ENCODE measurements around the gene KMT2E. TPM values are rescaled to one million over a fixed set of nuclear protein-coding genes. Genes with fewer than 3 reads are reported as not detected.

KMT2E gene
- total and polyA plus RNA-seq, 2 experiments from 2014 or later, result 30.7 to 63.5 TPM

DNA sequence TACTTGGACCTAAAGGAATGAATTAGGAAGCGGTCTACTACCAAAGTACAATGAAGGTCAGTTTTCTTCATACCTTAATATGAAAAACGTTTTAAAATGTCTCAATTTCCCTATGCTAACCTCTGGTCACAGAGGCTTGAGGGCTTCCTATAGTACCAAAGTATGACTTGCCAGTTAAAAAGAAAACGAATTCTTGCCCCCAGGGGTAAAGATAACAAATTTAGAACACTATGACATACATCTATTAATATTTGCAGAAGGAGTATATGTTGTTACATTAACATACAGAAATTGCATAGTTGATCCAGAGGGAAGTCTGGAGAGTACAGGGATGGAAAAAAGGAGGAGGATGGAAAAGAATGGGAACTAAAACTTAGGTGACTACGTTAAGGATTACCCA, 13.8 kb upstream of the KMT2E start:
- WGBS, 2 experiments (ENCODE audit: low coverage in 1 of 2, low lambda C conversion rate in 2 of 2, missing lambda C conversion rate in 2 of 2), result 66 to 67% methylated on average over 4 of the region's 4 CpGs

GRCh38 chr7:105000927-105001336, 13.1 kb upstream of the KMT2E start:
- Histone ChIP-seq H3K27me3 (replicated peaks; ENCODE audit: insufficient read depth) (no peaks in the 10 kb centered on the region), H3K79me2 (ENCODE audit: insufficient read depth) (no peaks in the 10 kb centered on the region; the same call in 1 of the 2 replicates), H3K4me2 (ENCODE audit: unreplicated experiment) (no peak overlapping the region), H3K9me2 (ENCODE audit: insufficient read depth) (no peaks in the 10 kb centered on the region), H3K4me3 (no peak overlapping the region), H3K4me1 (ENCODE audit: insufficient read depth) (peaks cover 61% of the 10 kb centered on the region), H3K9ac (no peak overlapping the region), H3K36me3 (ENCODE audit: low read depth) (0 out of 2 replicates have a peak, but pooled peaks cover 13% of the 10 kb centered on the region), H4K20me1 (ENCODE audit: insufficient read depth) (peaks cover 41% of the 10 kb centered on the region; the same call in 1 of the 2 replicates), H3K27ac (no peak overlapping the region), H3K9me3 (ENCODE audit: low read depth) (no peaks in the 10 kb centered on the region), H3F3A (ENCODE audit: insufficient read depth) (peaks cover 59% of the 10 kb centered on the region), H2AFZ (no peak overlapping the region)
- no peak for DNase-seq
- TF ChIP-seq EZH2 (IDR thresholded peaks at IDR 0.05; ENCODE audit: insufficient read depth, poor library complexity, severe bottlenecking) (no peak), EZH2phosphoT487 (IDR thresholded peaks at IDR 0.05; ENCODE audit: insufficient read depth, low read depth) (no peak)
- in situ Hi-C loops (cut with MboI), result no loop called here
- WGBS, 2 experiments (ENCODE audit: low coverage in 1 of 2, low lambda C conversion rate in 2 of 2, missing lambda C conversion rate in 2 of 2), result 92 to 93% methylated on average over 18 of the region's 18 CpGs

More for the DNA sequence above, 13.8 kb upstream of the KMT2E start:
- peaks cover 60% of the 10 kb centered on the region for H3K4me1 ChIP-seq (ENCODE audit: insufficient read depth)
- H3K27ac ChIP-seq, result peak overlapping the region; percentile 4; the same call in 1 of the 2 replicates
- no peaks in the 10 kb centered on the region for H3K9me3 ChIP-seq (ENCODE audit: low read depth)
- H3K27me3 ChIP-seq (replicated peaks; ENCODE audit: insufficient read depth), result no peaks in the 10 kb centered on the region
- TF ChIP-seq EZH2 (IDR thresholded peaks at IDR 0.05; ENCODE audit: insufficient read depth, poor library complexity, severe bottlenecking) (no peak), EZH2phosphoT487 (IDR thresholded peaks at IDR 0.05; ENCODE audit: insufficient read depth, low read depth) (no peak)
- in situ Hi-C loops (cut with MboI), result no loop called here
- no peak for DNase-seq
- H3K9me2 ChIP-seq (ENCODE audit: insufficient read depth), result no peaks in the 10 kb centered on the region
- no peak overlapping the region for H3K4me2 ChIP-seq (ENCODE audit: unreplicated experiment)
- H3K4me3 ChIP-seq, result no peak overlapping the region
- no peaks in the 10 kb centered on the region; the same call in 1 of the 2 replicates for H3K79me2 ChIP-seq (ENCODE audit: insufficient read depth)
- no peak overlapping the region for H2AFZ ChIP-seq
- H3K36me3 ChIP-seq (ENCODE audit: low read depth), result 0 out of 2 replicates have a peak, but pooled peaks cover 14% of the 10 kb centered on the region
- H3K9ac ChIP-seq, result no peak overlapping the region
- peaks cover 47% of the 10 kb centered on the region; the same call in 1 of the 2 replicates for H4K20me1 ChIP-seq (ENCODE audit: insufficient read depth)
- peaks cover 58% of the 10 kb centered on the region for H3F3A ChIP-seq (ENCODE audit: insufficient read depth)

DNA sequence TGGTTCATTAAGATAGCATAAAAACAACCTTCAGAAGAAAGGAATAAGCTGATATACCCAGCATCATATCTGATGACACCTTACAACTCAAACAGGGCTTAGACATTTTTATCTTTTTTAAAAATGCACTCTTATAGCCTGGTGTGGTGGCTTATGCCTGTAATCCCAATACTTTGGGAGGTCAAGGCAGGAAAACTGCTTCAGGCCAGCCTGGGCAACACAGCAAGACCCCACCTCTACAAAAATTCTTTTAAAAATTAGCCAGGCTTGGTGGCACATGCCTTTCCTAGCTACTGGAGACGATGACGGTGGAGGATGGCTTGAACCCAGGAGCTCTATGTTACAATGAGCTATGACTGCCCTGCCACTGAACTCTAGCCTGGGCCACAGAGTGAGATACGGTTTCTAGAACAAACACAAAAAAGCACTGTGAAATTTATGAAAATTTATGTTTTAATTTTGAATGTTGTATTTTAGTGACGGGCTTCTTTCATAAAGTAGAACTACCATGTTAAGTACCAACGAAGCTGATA, 12.3 kb upstream of the KMT2E start:
- TF ChIP-seq EZH2 (IDR thresholded peaks at IDR 0.05; ENCODE audit: insufficient read depth, poor library complexity, severe bottlenecking) (no peak), EZH2phosphoT487 (IDR thresholded peaks at IDR 0.05; ENCODE audit: insufficient read depth, low read depth) (no peak)
- Histone ChIP-seq H3K79me2 (ENCODE audit: insufficient read depth) (no peaks in the 10 kb centered on the region; the same call in 1 of the 2 replicates), H3K4me2 (ENCODE audit: unreplicated experiment) (peak overlapping the region; percentile 78), H3F3A (ENCODE audit: insufficient read depth) (peaks cover 60% of the 10 kb centered on the region), H2AFZ (no peak overlapping the region), H3K9me3 (ENCODE audit: low read depth) (no peaks in the 10 kb centered on the region), H3K4me1 (ENCODE audit: insufficient read depth) (peaks cover 68% of the 10 kb centered on the region), H3K27ac (peak overlapping the region; percentile 81), H3K4me3 (no peak overlapping the region), H3K27me3 (replicated peaks; ENCODE audit: insufficient read depth) (no peaks in the 10 kb centered on the region), H4K20me1 (ENCODE audit: insufficient read depth) (peaks cover 45% of the 10 kb centered on the region; the same call in 1 of the 2 replicates), H3K36me3 (ENCODE audit: low read depth) (0 out of 2 replicates have a peak, but pooled peaks cover 8% of the 10 kb centered on the region), H3K9me2 (ENCODE audit: insufficient read depth) (no peaks in the 10 kb centered on the region), H3K9ac (peak overlapping the region; percentile 66)
- in situ Hi-C loops (cut with MboI), result no loop called here
- 43 to 50% methylated on average over 5 of the region's 5 CpGs for WGBS, 2 experiments (ENCODE audit: low coverage in 1 of 2, low lambda C conversion rate in 2 of 2, missing lambda C conversion rate in 2 of 2)
- DNase-seq, result peak; percentile 36

DNA sequence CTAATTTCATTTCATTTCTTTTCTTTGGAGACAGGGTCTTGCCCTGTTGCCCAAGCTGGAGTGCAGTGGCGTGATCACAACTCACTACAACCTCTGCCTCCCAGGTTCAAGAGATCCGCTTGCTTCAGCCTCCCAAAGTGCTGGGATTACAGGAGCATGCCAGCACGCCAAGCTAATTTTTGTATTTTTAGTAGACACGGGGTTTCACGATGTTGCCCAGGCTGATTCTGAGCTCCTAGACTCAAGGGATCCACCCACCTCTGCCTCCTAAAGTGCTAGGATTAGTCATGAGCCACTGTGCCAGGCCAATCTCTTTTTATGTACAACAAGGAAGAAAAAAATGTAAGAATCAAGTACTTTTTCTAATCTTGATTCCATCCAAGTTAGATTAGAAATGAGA, 10.7 kb upstream of the KMT2E start:
- Histone ChIP-seq H3K27me3 (replicated peaks; ENCODE audit: insufficient read depth) (no peaks in the 10 kb centered on the region), H3K9me3 (ENCODE audit: low read depth) (no peaks in the 10 kb centered on the region), H3K9ac (peak overlapping the region; percentile 66), H3K4me2 (ENCODE audit: unreplicated experiment) (peak overlapping the region; percentile 78), H3K4me1 (ENCODE audit: insufficient read depth) (peaks cover 70% of the 10 kb centered on the region), H3K36me3 (ENCODE audit: low read depth) (0 out of 2 replicates have a peak, but pooled peaks cover 5% of the 10 kb centered on the region), H4K20me1 (ENCODE audit: insufficient read depth) (peaks cover 40% of the 10 kb centered on the region; the same call in 1 of the 2 replicates), H3F3A (ENCODE audit: insufficient read depth) (peaks cover 64% of the 10 kb centered on the region), H3K79me2 (ENCODE audit: insufficient read depth) (no peaks in the 10 kb centered on the region; the same call in 1 of the 2 replicates), H3K9me2 (ENCODE audit: insufficient read depth) (no peaks in the 10 kb centered on the region), H3K27ac (peak overlapping the region; percentile 81), H3K4me3 (peak overlapping the region; percentile 62), H2AFZ (no peak overlapping the region)
- TF ChIP-seq EZH2phosphoT487 (IDR thresholded peaks at IDR 0.05; ENCODE audit: insufficient read depth, low read depth), result no peak
- no peak for TF ChIP-seq EZH2 (IDR thresholded peaks at IDR 0.05; ENCODE audit: insufficient read depth, poor library complexity, severe bottlenecking)
- WGBS, 2 experiments (ENCODE audit: low coverage in 1 of 2, low lambda C conversion rate in 2 of 2, missing lambda C conversion rate in 2 of 2), result 1% methylated on average over 5 of the region's 5 CpGs
- DNase-seq, result peak; percentile 98
- in situ Hi-C loops (cut with MboI), result no loop called here

All from GM23248 (cell line).